Suppressor macrophage treated with lipopolysaccharide for 4 hours (primary cell): ENCODE results near the gene ZNF513.
"Not testable (repeated sequence)": the region's sequence is repeated elsewhere in the genome, so short reads cannot be mapped to it uniquely, and the experiment has no call there.

ENCODE experiments used
- DNase-seq: peaks from one replicate; pipeline ENCODE4 v3.0.0-alpha.2; 2020

Gene ZNF513

GRCh38 chr2:27354597-27354927 lies 26.0 kb downstream of the ZNF513 start:
- no peak for DNase-seq

GRCh38 chr2:27353762-27354596 lies 26.6 kb downstream of the ZNF513 start:
- no peak for DNase-seq

GRCh38 chr2:27353386-27353761 lies 27.2 kb downstream of the ZNF513 start:
- not testable (repeated sequence) for DNase-seq

GRCh38 chr2:27351802-27352598 lies 28.5 kb downstream of the ZNF513 start:
- DNase-seq = no peak

- DNase-seq = no peak
Measured at GRCh38 chr2:27350106-27350693, 30.3 kb downstream of the ZNF513 start.

- no peak for DNase-seq
Measured at GRCh38 chr2:27347641-27348040, 32.9 kb downstream of the ZNF513 start.

GRCh38 chr2:27336173-27336572 lies 44.4 kb downstream of the ZNF513 start:
- DNase-seq = no peak

GRCh38 chr2:27335311-27335710 lies 45.2 kb downstream of the ZNF513 start:
- no peak for DNase-seq
